K562 (cell line): ENCODE data around the gene CDK14. TPM values are rescaled to one million over a fixed set of nuclear protein-coding genes. Genes with fewer than 3 reads are reported as not detected.

ENCODE experiments used
- ATAC-seq: fragments of 200-7000 bp; cut with Tn5 transposase; 3 replicates; pipeline ENCODE4 v1.9.1; 2020; ENCODE audit warnings: moderate library complexity
- BruUV-seq: library from RNA; stranded (reverse); fragments of 400-500 nt; replicated peaks from 2 replicates; lab custom pipeline; 2021; lab: Mats Ljungman, UMichigan
- CTCF ChIA-PET: fragments of 300-600 bp; formaldehyde crosslinking; extraction: SDS; loops from one replicate; lab custom pipeline; 2021; ENCODE audit warnings: low intra/inter-chr PET ratio; lab: Yijun Ruan, JAX
- POLR2A ChIA-PET: fragments of 300-600, 350-650 bp; sonication (Branson Sonifier 250); formaldehyde crosslinking; extraction: SDS; loops from one replicate; lab custom pipeline; 2021; ENCODE audit warnings: antibody characterized with exemption, inconsistent platforms; lab: Yijun Ruan, JAX
- DNase-seq, 4 experiments: peaks; one replicate each; pipeline versions ENCODE4 v3.0.0 to v3.0.0-alpha.2; 2011 to 2018; ENCODE audit warnings: low spot score in 3 of 4, mixed read lengths in 3 of 4; ENCODE audit errors: extremely low read depth in 1 of 4
- FAIRE-seq: peaks from 2 replicates; lab custom pipeline; 2011; peaks lifted over from hg19 to GRCh38; lab: Jason Lieb, UNC
- H2AFZ ChIP-seq: 2 replicates; pipeline ENCODE4 v1.6.0; 2011; ENCODE audit warnings: low read depth, low read length, control low read depth, inconsistent platforms
- H3K27ac ChIP-seq: fragments of 200-600 bp; 3 replicates; pipeline ENCODE4 v1.8.0; 2011; ENCODE audit warnings: low read depth, mild to moderate bottlenecking, control low read depth, inconsistent platforms, low read length, moderate library complexity, mixed read lengths; ENCODE audit errors: extremely low read depth
- H3K27me3 ChIP-seq, 2 experiments: fragments of 300-600 bp in 1 of 2; 2 replicates in 1 of 2; 3 replicates in 1 of 2; pipeline versions ENCODE4 v1.6.0 to v1.8.0; 2011; ENCODE audit warnings: inconsistent platforms in 2 of 2, low read length in 2 of 2, mild to moderate bottlenecking in 1 of 2, mixed read lengths in 1 of 2, moderate library complexity in 1 of 2; ENCODE audit not compliant: control insufficient read depth in 2 of 2, insufficient read depth in 2 of 2
- H3K36me3 ChIP-seq: fragments of 300-600 bp; 3 replicates; pipeline ENCODE4 v1.8.0; 2011; ENCODE audit warnings: mild to moderate bottlenecking, low read length, inconsistent platforms; ENCODE audit not compliant: control insufficient read depth, insufficient read depth
- H3K4me1 ChIP-seq, 2 experiments: fragments of 200-600 bp in 1 of 2; replicated peaks in 1 of 2; 2 replicates in 1 of 2; 3 replicates in 1 of 2; pipeline versions ENCODE4 v1.5.1 to v1.8.0; 2011; ENCODE audit warnings: inconsistent platforms in 2 of 2, low read length in 2 of 2, mild to moderate bottlenecking in 1 of 2, mixed read lengths in 1 of 2, moderate library complexity in 1 of 2; ENCODE audit not compliant: control insufficient read depth in 2 of 2, insufficient read depth in 2 of 2
- H3K4me2 ChIP-seq: 2 replicates; pipeline ENCODE4 v1.6.1; 2011; ENCODE audit warnings: low read length, control low read depth, inconsistent platforms, mixed read lengths; ENCODE audit not compliant: insufficient read depth
- H3K4me3 ChIP-seq: fragments of 200-600 bp; sonication (generic), shearing (Covaris generic); 2 replicates; pipeline ENCODE4 v1.5.1; 2016; ENCODE audit warnings: control low read depth, inconsistent platforms
- H3K79me2 ChIP-seq: fragments of 200-600 bp; 3 replicates; pipeline ENCODE4 v1.8.0; 2011; ENCODE audit warnings: low read length, inconsistent platforms; ENCODE audit not compliant: control insufficient read depth, insufficient read depth
- H3K9ac ChIP-seq, 2 experiments: 2 replicates each; pipeline versions ENCODE4 v1.6.0 to v1.6.1; 2011; ENCODE audit warnings: low read depth in 2 of 2, low read length in 2 of 2, control low read depth in 1 of 2, inconsistent platforms in 1 of 2, mild to moderate bottlenecking in 1 of 2, mixed read lengths in 1 of 2; ENCODE audit not compliant: insufficient read depth in 1 of 2
- H3K9me1 ChIP-seq: one replicate; pipeline ENCODE4 v1.6.0; 2011; ENCODE audit warnings: inconsistent platforms, mild to moderate bottlenecking, low read length, moderate library complexity; ENCODE audit not compliant: control insufficient read depth, insufficient read depth
- H3K9me3 ChIP-seq: replicated peaks from 2 replicates; pipeline ENCODE4 v1.5.1; 2011; ENCODE audit warnings: low read depth, low read length, inconsistent platforms; ENCODE audit not compliant: control insufficient read depth, insufficient read depth
- H4K20me1 ChIP-seq: replicated peaks from 2 replicates; pipeline ENCODE4 v1.6.1; 2011; ENCODE audit warnings: low read length, inconsistent platforms, mixed read lengths; ENCODE audit not compliant: control insufficient read depth, insufficient read depth
- CEBPG ChIP-seq, 3 experiments: fragments of 200-800 bp in 1 of 3; sonication (Bioruptor generic) in 1 of 3; sonication (generic) in 1 of 3; formaldehyde crosslinking in 1 of 3; IDR thresholded peaks in 2 of 3; conservative IDR thresholded peaks in 1 of 3; 2 replicates each; pipeline versions ENCODE4 v1.6.1 to v1.8.0; 2016 to 2022; ENCODE audit warnings: missing compliant biosample characterization in 2 of 3, missing genetic modification characterization in 2 of 3, mild to moderate bottlenecking in 1 of 3, missing genetic modification reagents in 1 of 3
- SIN3A ChIP-seq, 2 experiments: fragments of 150-350 bp in 1 of 2; IDR thresholded peaks; 2 replicates each; pipeline ENCODE4 v1.6.1; 2011 to 2016; ENCODE audit warnings: borderline replicate concordance in 2 of 2, low read depth in 2 of 2, low read length in 2 of 2, mild to moderate bottlenecking in 2 of 2, moderate library complexity in 2 of 2; ENCODE audit not compliant: control insufficient read depth in 1 of 2
- SMAD1 ChIP-seq: fragments of 150-350 bp; IDR thresholded peaks from 2 replicates; pipeline ENCODE4 v1.6.1; 2014; ENCODE audit warnings: low read length, low read depth; ENCODE audit not compliant: partially characterized antibody
- WGBS: fragments of 100-300 bp; shearing (Covaris generic); methylation state at CpG from one replicate; pipeline ENCODE4 v1.1.6; 2016; ENCODE audit warnings: low coverage, mixed read lengths; ENCODE audit not compliant: insufficient coverage; ENCODE audit errors: missing lambda C conversion rate; 5-methylcytosine and 5-hydroxymethylcytosine counted together
- in situ Hi-C: fragments of 300-500 bp; cut with MboI; formaldehyde crosslinking; loops from 4 replicates; pipeline ENCODE4 v1.15.0; 2018; ENCODE audit warnings: inconsistent platforms, mixed read lengths
- intact Hi-C: fragments of 100-400 bp; cut with micrococcal nuclease; formaldehyde crosslinking; loops from 2 replicates; pipeline ENCODE4 v1.14.2; 2022
- polyA plus RNA-seq, 8 experiments: library from polyadenylated mRNA; depleted of rRNA in 4 of 8; stranded (reverse) in 5 of 8; unstranded in 3 of 8; fragments of >200 nt; fragmentation: Nextera tagmentation in 2 of 8; fragmentation: Illumina TruSeq in 1 of 8; extraction: Ambion mirVana in 2 of 8; extraction: Trizol in 1 of 8; gene quantifications; 2 replicates each; pipeline versions ENCODE4 v1.2.1 to v1.2.3, GENCODE V29; 2011 to 2014; ENCODE audit warnings: inconsistent platforms in 1 of 8, missing spikeins in 1 of 8
- total RNA-seq, 7 experiments: library from RNA; depleted of rRNA in 6 of 7; stranded (reverse); fragments of >200 nt in 6 of 7; fragmentation: Illumina TruSeq in 2 of 7; extraction: Trizol in 2 of 7; gene quantifications; 2 replicates each; pipeline versions ENCODE4 v1.2.1 to v1.2.3, GENCODE V29; 2011 to 2021; ENCODE audit warnings: low replicate concordance in 1 of 7
- TF ChIP-seq, protein P1 (sequence below): fragments of 450-650 bp; formaldehyde crosslinking; IDR thresholded peaks from 2 replicates; pipeline ENCODE4 v1.4.0; 2022; ENCODE audit warnings: mild to moderate bottlenecking, moderate library complexity

CDK14 gene
- total and polyA plus RNA-seq, 9 of the 15 experiments (the other 6 are each of a cell fraction or from before 2014, with no cell fraction given): 0.03 to 0.91 (median 0.16) TPM

DNA sequence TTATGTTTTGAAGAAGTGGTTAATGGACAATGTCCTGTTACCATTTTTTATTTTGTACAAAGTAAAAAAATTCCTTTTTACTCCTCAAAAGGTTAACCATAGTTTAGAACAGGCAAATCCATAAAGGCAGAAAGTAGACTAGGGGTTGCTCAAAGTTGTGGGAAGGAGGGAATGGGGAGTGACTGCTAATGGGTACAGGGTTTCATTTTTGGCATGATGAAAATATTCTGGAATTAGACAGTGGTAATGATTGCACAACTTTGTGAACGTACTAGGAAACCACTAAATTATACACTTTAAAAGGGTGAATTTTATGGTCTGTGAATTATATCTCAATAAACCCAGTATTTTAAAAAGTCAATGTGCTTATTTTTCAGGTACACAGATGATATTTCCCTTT lies 35.4 kb upstream of the CDK14 start:
- Histone ChIP-seq H2AFZ (no peak overlapping the region), H3K27me3 (no peaks in the 10 kb centered on the region), H3K36me3 (no peaks in the 10 kb centered on the region), H3K9me1 (no peaks in the 10 kb centered on the region), H3K4me1 (no peaks in the 10 kb centered on the region), H3K79me2 (no peaks in the 10 kb centered on the region), H3K9ac (no peak overlapping the region), H3K9me3 (no peaks in the 10 kb centered on the region), H3K27ac (no peak overlapping the region), H4K20me1 (no peaks in the 10 kb centered on the region)
- intact Hi-C loops (no loop called here), in situ Hi-C loops (no loop called here)
- no peak for ATAC-seq
- BruUV-seq: no TSS peak
- POLR2A ChIA-PET: no interaction called here
- CTCF ChIA-PET: no interaction called here
- WGBS: 0% methylated on average over 1 of the region's 1 CpG
- DNase-seq: no peak
- TF ChIP-seq SIN3A (IDR thresholded peaks at IDR 0.05; ENCODE audit: borderline replicate concordance in 2 of 2, control insufficient read depth in 1 of 2, low read depth in 2 of 2, low read length in 2 of 2): no peak
- TF ChIP-seq SMAD1: no peak
- TF ChIP-seq, protein P1, sequence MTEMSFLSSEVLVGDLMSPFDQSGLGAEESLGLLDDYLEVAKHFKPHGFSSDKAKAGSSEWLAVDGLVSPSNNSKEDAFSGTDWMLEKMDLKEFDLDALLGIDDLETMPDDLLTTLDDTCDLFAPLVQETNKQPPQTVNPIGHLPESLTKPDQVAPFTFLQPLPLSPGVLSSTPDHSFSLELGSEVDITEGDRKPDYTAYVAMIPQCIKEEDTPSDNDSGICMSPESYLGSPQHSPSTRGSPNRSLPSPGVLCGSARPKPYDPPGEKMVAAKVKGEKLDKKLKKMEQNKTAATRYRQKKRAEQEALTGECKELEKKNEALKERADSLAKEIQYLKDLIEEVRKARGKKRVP: no peak
- no peak for TF ChIP-seq CEBPG (CRISPR knock-in tag; IDR thresholded peaks at IDR 0.05)
- peak in 1 of 2 experiments; percentile 24; a peak in 1 of 4 replicates for TF ChIP-seq CEBPG (tag; conservative IDR thresholded peaks at IDR 0.05 in 1 of 2, IDR thresholded peaks at IDR 0.05 in 1 of 2)
- TF ChIP-seq, all 486 proteins: peak for 1
- no peak overlapping the region for H3K4me2 ChIP-seq
- no peak for FAIRE-seq
- no peak overlapping the region for H3K4me3 ChIP-seq
